Epithelial cell of esophagus (primary cell): ENCODE results near the gene SLC6A12.
"Not testable (repeated sequence)": the region's sequence is repeated elsewhere in the genome, so short reads cannot be mapped to it uniquely, and the experiment has no call there.

Experiments used
- DNase-seq: peaks from one replicate; pipeline ENCODE4 v3.0.0; 2010; ENCODE audit warnings: low read depth
- H3K4me3 ChIP-seq: 2 replicates; pipeline ENCODE4 v1.5.1; 2011; ENCODE audit warnings: mild to moderate bottlenecking, low read length, control low read depth
- CTCF ChIP-seq: IDR thresholded peaks from 2 replicates; pipeline ENCODE4 v1.5.1; 2011; ENCODE audit warnings: low read depth, mild to moderate bottlenecking, low read length, control low read depth, inconsistent platforms; ENCODE audit not compliant: insufficient read depth; ENCODE audit errors: missing control alignments

SLC6A12 gene

GRCh38 chr12:218221-218620, 4.3 kb upstream of the SLC6A12 start:
- H3K4me3 ChIP-seq, result no peak overlapping the region
- DNase-seq, result no peak
- no peak for TF ChIP-seq CTCF

GRCh38 chr12:217029-217428, 3.1 kb upstream of the SLC6A12 start:
- not testable (repeated sequence) for DNase-seq, H3K4me3 ChIP-seq

GRCh38 chr12:215116-215515, 1.2 kb upstream of the SLC6A12 start:
- no peak for DNase-seq
- no peak for TF ChIP-seq CTCF

GRCh38 chr12:213527-213932, 427 bp downstream of the SLC6A12 start:
- DNase-seq, result no peak
- H3K4me3 ChIP-seq, result no peak overlapping the region
- TF ChIP-seq CTCF, result no peak

More at GRCh38 chr12:215116-215515, 1.2 kb upstream of the SLC6A12 start:
- H3K4me3 ChIP-seq, result no peak overlapping the region

- H3K4me3 ChIP-seq, result no peak overlapping the region
- TF ChIP-seq CTCF, result no peak
- DNase-seq, result no peak
Observed at GRCh38 chr12:212715-213526, 1.0 kb downstream of the SLC6A12 start.

GRCh38 chr12:212415-212714, 1.6 kb downstream of the SLC6A12 start:
- TF ChIP-seq CTCF, result no peak
- H3K4me3 ChIP-seq, result no peak overlapping the region
- DNase-seq, result no peak

GRCh38 chr12:211639-212414, 2.1 kb downstream of the SLC6A12 start:
- TF ChIP-seq CTCF, result no peak
- no peak for DNase-seq
- no peak overlapping the region for H3K4me3 ChIP-seq
